CD8-positive, alpha-beta memory T cell (primary cell): ENCODE measurements around the gene TMBIM1. TPM values are rescaled to one million over a fixed set of nuclear protein-coding genes. Genes with fewer than 3 reads are reported as not detected.

Experiments
- CTCF ChIA-PET: fragments of 350-600 bp; sonication (Branson Sonifier 250); formaldehyde crosslinking; loops from one replicate; lab custom pipeline; 2021; ENCODE audit warnings: antibody characterized with exemption; lab: Charles Lee
- POLR2A ChIA-PET: fragments of 350-600 bp; sonication (Branson Sonifier 250); formaldehyde crosslinking; loops from one replicate; lab custom pipeline; 2021; ENCODE audit warnings: antibody characterized with exemption; lab: Charles Lee
- DNase-seq, 5 donors: peaks; one replicate each; pipeline versions ENCODE4 v3.0.0 to v3.0.0-alpha.2; 2020 to 2022; ENCODE audit warnings: mixed read lengths in 1 of 5
- H3K27ac ChIP-seq: one replicate; pipeline ENCODE4 v1.7.0; 2013; ENCODE audit warnings: low read depth, mild to moderate bottlenecking, low read length, moderate library complexity
- H3K27me3 ChIP-seq: 2 replicates; pipeline ENCODE4 v1.7.0; 2013; ENCODE audit warnings: low read length, mild to moderate bottlenecking; ENCODE audit not compliant: insufficient read depth, poor library complexity, severe bottlenecking
- H3K36me3 ChIP-seq: 2 replicates; pipeline ENCODE4 v1.7.0; 2013; ENCODE audit warnings: mild to moderate bottlenecking, low read length, moderate library complexity; ENCODE audit not compliant: insufficient read depth
- H3K4me1 ChIP-seq: 2 replicates; pipeline ENCODE4 v1.7.0; 2013; ENCODE audit warnings: mild to moderate bottlenecking, low read length, moderate library complexity; ENCODE audit not compliant: insufficient read depth
- H3K4me3 ChIP-seq: 2 replicates; pipeline ENCODE4 v1.7.0; 2013; ENCODE audit warnings: mild to moderate bottlenecking, low read length
- H3K9me3 ChIP-seq: 2 replicates; pipeline ENCODE4 v1.7.0; 2013; ENCODE audit warnings: mild to moderate bottlenecking, low read length
- H3K27ac Mint-ChIP-seq, 8 donors: one replicate each; pipeline ENCODE4 v1.8.0; 2020 to 2021; ENCODE audit warnings: mixed read lengths in 8 of 8, mild to moderate bottlenecking in 6 of 8, inconsistent platforms in 3 of 8, moderate library complexity in 3 of 8
- H3K27me3 Mint-ChIP-seq, 2 donors: one replicate each; pipeline ENCODE4 v1.8.0; 2020 to 2021; ENCODE audit warnings: mixed read lengths in 2 of 2, mild to moderate bottlenecking in 1 of 2, moderate library complexity in 1 of 2
- H3K36me3 Mint-ChIP-seq, 3 donors: one replicate each; pipeline ENCODE4 v1.8.0; 2020 to 2021; ENCODE audit warnings: mixed read lengths in 3 of 3, inconsistent platforms in 1 of 3, mild to moderate bottlenecking in 1 of 3
- H3K4me1 Mint-ChIP-seq, 3 donors: one replicate each; pipeline ENCODE4 v1.8.0; 2020 to 2021; ENCODE audit warnings: mixed read lengths in 3 of 3, inconsistent platforms in 1 of 3, mild to moderate bottlenecking in 1 of 3
- H3K4me3 Mint-ChIP-seq, 7 donors: one replicate each; pipeline ENCODE4 v1.8.0; 2020 to 2021; ENCODE audit warnings: mixed read lengths in 7 of 7, mild to moderate bottlenecking in 6 of 7, moderate library complexity in 4 of 7, inconsistent platforms in 2 of 7
- H3K9me3 Mint-ChIP-seq, 5 donors: one replicate each; pipeline ENCODE4 v1.8.0; 2020 to 2022; ENCODE audit warnings: mixed read lengths in 5 of 5, mild to moderate bottlenecking in 3 of 5, moderate library complexity in 2 of 5, inconsistent platforms in 1 of 5
- polyA plus RNA-seq: library from polyadenylated mRNA; unstranded; fragments of 300-500 nt; fragmentation: Illumina TruSeq; gene quantifications from one replicate; pipeline ENCODE4 v1.2.3, GENCODE V29; 2021
- total RNA-seq, 2 experiments: library from RNA; stranded (reverse); gene quantifications; one replicate each; pipeline ENCODE4 v1.2.3, GENCODE V29; 2021

The TMBIM1 gene
- total and polyA plus RNA-seq, 3 experiments from 2014 or later = 82.3 to 149 (median 92.3) TPM

DNA sequence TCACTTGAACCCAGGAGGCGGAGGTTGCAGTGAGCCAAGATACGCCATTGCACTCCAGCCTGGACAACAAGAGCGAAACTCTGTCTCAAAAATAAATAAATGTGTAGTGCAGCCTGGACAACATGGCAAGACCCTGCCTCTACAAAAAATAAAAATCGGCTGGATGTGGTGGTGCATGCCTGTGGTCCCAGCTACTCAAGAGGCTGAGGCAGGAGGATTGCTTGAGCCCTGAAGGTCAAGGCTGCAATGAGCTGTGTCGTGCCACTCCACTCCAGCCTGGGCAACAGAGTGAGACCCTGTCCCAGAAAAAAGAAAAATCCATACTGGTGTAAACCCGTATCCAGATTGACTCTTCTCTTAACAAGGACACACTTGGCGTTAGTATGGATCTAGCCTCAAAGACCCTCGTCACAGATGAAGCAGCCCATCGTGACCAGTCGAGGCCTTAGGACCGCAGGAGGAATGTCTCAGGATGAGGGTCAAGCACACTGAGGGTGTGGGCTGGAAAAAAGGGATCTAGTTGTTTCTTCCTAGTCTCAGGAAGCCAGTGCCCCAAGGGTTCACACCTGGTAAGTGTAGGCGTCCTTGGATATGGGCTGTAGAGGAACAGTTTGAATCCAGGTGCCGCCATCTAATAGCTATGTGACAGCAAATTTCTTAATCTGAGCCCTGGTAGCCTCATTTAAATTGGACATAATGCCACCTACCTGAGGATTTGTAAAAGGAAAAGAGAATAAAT, 35.5 kb downstream of the TMBIM1 start:
- POLR2A ChIA-PET = interaction anchor here (1.0 to 1.8 kb wide), 4 partner anchors 8 to 40 kb away, joined by 3 to 7 read pairs (median 3); partner anchors contain the start of genes AAMP and ARPC2
- Mint-ChIP-seq H3K36me3 (peaks cover 0 to 50% (median 12%) of the 10 kb centered on the region in 3 donors), H3K9me3 (no peaks in the 10 kb centered on the region), H3K4me1 (peaks cover 10 to 26% (median 15%) of the 10 kb centered on the region in 3 donors), H3K27ac (peak overlapping the region; percentile 54 to 93 (median 90)), H3K4me3 (no peak overlapping the region), H3K27me3 (no peaks in the 10 kb centered on the region)
- Histone ChIP-seq H3K4me3 (no peak overlapping the region), H3K9me3 (no peaks in the 10 kb centered on the region), H3K27ac (no peak overlapping the region), H3K27me3 (no peaks in the 10 kb centered on the region), H3K4me1 (peaks cover 10% of the 10 kb centered on the region), H3K36me3 (peaks cover 33% of the 10 kb centered on the region)
- CTCF ChIA-PET = interaction anchor here (0.7 to 2.9 kb wide), 12 partner anchors 8 to 317 kb away, joined by 3 to 14 read pairs (median 6); partner anchors contain the start of genes AAMP, CXCR1, PNKD and TMBIM1
- DNase-seq = no peak

DNA sequence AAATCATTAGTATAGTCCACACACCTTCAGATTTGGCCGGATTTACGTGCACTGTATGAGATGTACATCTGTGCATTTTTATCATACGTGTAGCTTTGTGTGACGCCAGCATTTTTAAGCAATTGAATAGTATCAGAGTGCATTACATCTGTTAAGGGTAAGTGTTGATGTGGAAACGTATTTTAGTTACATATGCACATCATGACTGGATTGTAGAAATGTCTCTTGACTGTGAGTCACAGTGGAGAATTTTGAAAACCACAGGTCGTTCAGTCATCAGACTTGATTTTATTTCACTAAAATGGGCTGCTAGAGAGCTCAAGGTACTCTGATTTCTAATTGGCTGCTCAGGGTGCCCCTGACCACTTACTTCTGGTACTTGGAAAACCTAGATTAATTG, 36.9 kb downstream of the TMBIM1 start:
- Histone ChIP-seq H3K9me3 (no peaks in the 10 kb centered on the region), H3K4me3 (no peak overlapping the region), H3K36me3 (peaks cover 47% of the 10 kb centered on the region), H3K27ac (no peak overlapping the region), H3K27me3 (no peaks in the 10 kb centered on the region), H3K4me1 (peaks cover 10% of the 10 kb centered on the region)
- ChIA-PET POLR2A (no interaction called here), CTCF (interaction anchor here (0.8 to 1.9 kb wide), 2 partner anchors 29 to 68 kb away, joined by 3 to 6 read pairs; no protein-coding TSS in a partner anchor)
- Mint-ChIP-seq H3K36me3 (peaks cover 0 to 64% (median 19%) of the 10 kb centered on the region in 3 donors), H3K4me3 (no peak overlapping the region), H3K27ac (peak overlapping the region in 3 of 8 donors; percentile 1 to 24 (median 7)), H3K9me3 (no peaks in the 10 kb centered on the region), H3K4me1 (peaks cover 10 to 23% (median 20%) of the 10 kb centered on the region in 3 donors), H3K27me3 (no peaks in the 10 kb centered on the region)
- no peak for DNase-seq

DNA sequence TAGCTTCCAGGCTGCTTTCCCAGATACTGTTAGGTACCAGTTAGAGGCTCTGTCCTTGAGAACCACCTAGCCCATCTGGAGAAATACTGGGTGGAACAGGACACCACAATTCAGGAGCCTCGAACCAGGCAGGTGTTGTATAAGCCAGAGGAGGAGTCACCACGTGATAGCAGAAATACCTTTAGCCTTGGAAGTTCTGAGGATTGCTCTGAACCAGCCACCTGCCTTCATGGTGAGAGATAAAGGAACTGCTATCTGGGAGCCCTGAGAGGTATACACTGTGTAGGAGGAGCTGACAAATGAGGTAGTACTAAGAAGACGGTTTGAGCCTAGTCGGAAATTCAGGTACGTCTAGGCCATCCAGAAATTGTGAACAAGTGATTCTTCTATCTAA, 39.1 kb downstream of the TMBIM1 start:
- POLR2A ChIA-PET = no interaction called here
- H3K27ac Mint-ChIP-seq = peak overlapping the region in 5 of 8 donors; percentile 26 to 93 (median 50)
- CTCF ChIA-PET = interaction anchor here (1.1 to 1.6 kb wide), 3 partner anchors 17 to 103 kb away, joined by 3 to 4 read pairs (median 3); partner anchors contain the start of genes AAMP, CATIP and PNKD

DNA sequence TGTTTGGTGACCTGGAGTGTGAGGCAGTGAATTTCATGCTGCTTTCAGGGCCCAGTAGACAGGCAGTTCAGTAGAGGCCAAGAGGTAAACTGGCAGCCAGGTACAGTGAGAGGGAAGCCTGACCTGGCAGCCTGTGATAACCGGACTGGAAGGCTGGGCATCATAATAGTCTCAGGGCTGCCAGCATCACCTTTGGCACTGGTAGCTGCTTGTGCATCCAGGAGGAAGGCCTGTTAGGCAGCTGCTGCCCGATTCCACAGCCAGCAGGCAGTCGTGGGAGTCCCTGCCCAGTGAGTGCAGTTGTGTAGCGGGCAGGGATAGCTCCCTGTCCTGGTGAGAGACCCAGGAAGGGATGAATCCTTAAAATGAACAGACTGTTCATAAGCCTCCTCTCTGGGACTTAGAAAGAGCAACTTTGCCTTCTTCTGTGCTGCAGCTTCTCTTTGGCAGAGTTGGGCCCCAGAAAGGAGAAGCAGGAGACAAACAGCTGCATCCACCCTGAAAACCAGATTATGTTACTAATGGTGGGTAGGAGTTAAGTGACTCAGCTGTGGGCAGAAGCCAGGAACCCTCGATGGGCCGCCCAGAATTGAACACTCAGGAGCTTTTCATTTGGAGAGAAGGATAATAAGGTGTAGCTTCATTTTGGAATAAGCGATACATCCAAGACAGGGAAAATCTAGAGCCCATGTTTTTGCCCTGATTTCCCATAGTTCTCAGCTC, 39.6 kb downstream of the TMBIM1 start:
- Mint-ChIP-seq H3K27ac (peak overlapping the region in 4 of 8 donors; percentile 51 to 93 (median 66)), H3K4me1 (peaks cover 6 to 18% (median 13%) of the 10 kb centered on the region in 3 donors), H3K36me3 (peaks cover 4 to 91% (median 30%) of the 10 kb centered on the region in 3 donors), H3K9me3 (no peaks in the 10 kb centered on the region), H3K27me3 (no peaks in the 10 kb centered on the region), H3K4me3 (no peak overlapping the region)
- Histone ChIP-seq H3K27ac (peak overlapping the region; percentile 14), H3K9me3 (no peaks in the 10 kb centered on the region), H3K4me3 (no peak overlapping the region), H3K4me1 (peaks cover 6% of the 10 kb centered on the region), H3K36me3 (peaks cover 74% of the 10 kb centered on the region), H3K27me3 (no peaks in the 10 kb centered on the region)
- DNase-seq = no peak
- CTCF ChIA-PET = interaction anchor here (0.6 to 1.6 kb wide), 5 partner anchors 17 to 104 kb away, joined by 3 to 4 read pairs (median 3); partner anchors contain the start of genes AAMP, CATIP and PNKD
- POLR2A ChIA-PET = no interaction called here

More for the DNA sequence above, 39.1 kb downstream of the TMBIM1 start:
- no peak for DNase-seq
- H3K27ac ChIP-seq = no peak overlapping the region
- peaks cover 4 to 86% (median 30%) of the 10 kb centered on the region in 3 donors for H3K36me3 Mint-ChIP-seq
- H3K4me3 ChIP-seq = no peak overlapping the region
- no peaks in the 10 kb centered on the region for H3K27me3 ChIP-seq
- H3K9me3 Mint-ChIP-seq = no peaks in the 10 kb centered on the region
- H3K4me1 ChIP-seq = peaks cover 10% of the 10 kb centered on the region
- H3K27me3 Mint-ChIP-seq = no peaks in the 10 kb centered on the region
- H3K36me3 ChIP-seq = peaks cover 69% of the 10 kb centered on the region
- no peaks in the 10 kb centered on the region for H3K9me3 ChIP-seq
- peaks cover 8 to 20% (median 15%) of the 10 kb centered on the region in 3 donors for H3K4me1 Mint-ChIP-seq
- H3K4me3 Mint-ChIP-seq = no peak overlapping the region

DNA sequence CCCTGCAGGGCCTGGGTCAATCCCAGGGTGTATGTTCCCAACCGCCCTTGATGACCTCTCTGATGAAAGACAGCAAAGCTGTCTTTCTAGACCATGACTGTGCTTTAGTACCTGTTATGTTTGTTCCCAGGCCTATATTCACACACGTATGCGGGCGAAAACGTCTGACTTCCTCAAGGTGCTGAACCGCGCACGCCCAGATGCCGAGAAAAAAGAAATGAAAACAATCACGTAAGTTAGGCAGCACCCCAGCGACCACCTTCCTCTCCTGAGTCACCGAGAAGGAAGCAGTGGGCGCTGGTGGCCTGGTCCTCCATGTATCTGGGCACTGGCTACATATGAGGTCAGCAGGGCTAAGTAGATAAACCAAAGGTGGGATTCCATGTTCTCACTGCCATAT, 42.6 kb downstream of the TMBIM1 start:
- H3K4me3 Mint-ChIP-seq = no peak overlapping the region
- no peaks in the 10 kb centered on the region for H3K9me3 Mint-ChIP-seq
- no peak overlapping the region for H3K27ac ChIP-seq
- no peaks in the 10 kb centered on the region for H3K4me1 ChIP-seq
- H3K27me3 Mint-ChIP-seq = no peaks in the 10 kb centered on the region
- no peak for DNase-seq
- ChIA-PET CTCF (no interaction called here), POLR2A (no interaction called here)
- H3K4me3 ChIP-seq = no peak overlapping the region
- H3K36me3 ChIP-seq = peaks cover 86% of the 10 kb centered on the region
- H3K4me1 Mint-ChIP-seq = peaks cover 5 to 13% (median 6%) of the 10 kb centered on the region in 3 donors
- H3K9me3 ChIP-seq = no peaks in the 10 kb centered on the region
- H3K36me3 Mint-ChIP-seq = peaks cover 4 to 99% (median 31%) of the 10 kb centered on the region in 3 donors
- H3K27ac Mint-ChIP-seq = peak overlapping the region in 5 of 8 donors; percentile 47 to 92 (median 72)
- no peaks in the 10 kb centered on the region for H3K27me3 ChIP-seq

DNA sequence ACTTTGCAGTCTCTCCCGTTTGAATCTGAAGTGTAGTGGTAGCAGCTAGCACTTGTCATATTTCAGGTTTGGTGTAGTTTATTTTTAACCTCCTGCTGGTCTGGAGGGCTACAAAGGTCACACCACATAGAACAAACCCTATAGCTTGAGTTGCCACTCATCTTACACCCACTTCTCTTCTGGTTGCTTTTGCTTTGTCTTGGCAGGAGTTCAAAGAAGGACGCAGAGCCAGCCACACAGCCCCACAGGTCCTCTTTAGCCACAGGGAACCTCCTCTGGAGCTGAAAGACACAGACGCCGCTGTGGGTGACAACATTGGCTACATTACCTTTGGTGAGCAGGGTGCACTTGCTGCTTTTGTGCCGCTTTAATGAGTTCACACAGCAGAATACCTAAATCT, 47.1 kb downstream of the TMBIM1 start:
- no peak overlapping the region for H3K4me3 ChIP-seq
- no peak for DNase-seq
- POLR2A ChIA-PET = no interaction called here
- H3K27ac ChIP-seq = no peak overlapping the region
- no peaks in the 10 kb centered on the region for H3K9me3 ChIP-seq
- peaks cover 11% of the 10 kb centered on the region for H3K4me1 ChIP-seq
- H3K9me3 Mint-ChIP-seq = no peaks in the 10 kb centered on the region
- H3K4me3 Mint-ChIP-seq = no peak overlapping the region
- H3K27me3 ChIP-seq = no peaks in the 10 kb centered on the region
- CTCF ChIA-PET = interaction anchor here (1.0 to 3.3 kb wide), 3 partner anchors 9 to 151 kb away, joined by 4 to 14 read pairs (median 5); no protein-coding TSS in a partner anchor
- peaks cover 79% of the 10 kb centered on the region for H3K36me3 ChIP-seq
- H3K36me3 Mint-ChIP-seq = peaks cover 4 to 99% (median 27%) of the 10 kb centered on the region in 3 donors
- no peaks in the 10 kb centered on the region for H3K27me3 Mint-ChIP-seq
- peak overlapping the region in 7 of 8 donors; percentile 18 to 91 (median 66) for H3K27ac Mint-ChIP-seq
- H3K4me1 Mint-ChIP-seq = peaks cover 22 to 44% (median 41%) of the 10 kb centered on the region in 3 donors

DNA sequence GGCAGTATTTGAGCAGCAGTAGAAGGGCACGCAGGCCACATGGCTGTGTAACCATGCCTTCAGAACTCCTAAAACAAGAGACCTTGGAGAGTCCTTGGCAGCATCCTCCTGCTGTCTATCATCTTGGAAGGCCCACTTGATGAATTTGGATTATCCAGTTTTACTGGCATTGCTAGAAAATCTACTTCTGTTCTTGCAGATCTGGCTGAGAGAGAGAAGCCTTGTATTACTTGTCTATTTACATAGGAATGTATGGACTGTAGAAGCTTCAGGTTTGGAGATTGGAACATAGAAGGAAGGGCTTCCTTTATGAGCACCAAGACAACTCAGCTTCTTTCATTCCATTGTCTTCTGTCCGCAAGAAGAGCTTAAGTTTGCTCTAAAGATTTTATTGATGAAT, 47.6 kb downstream of the TMBIM1 start:
- H3K27ac ChIP-seq = no peak overlapping the region
- peaks cover 11% of the 10 kb centered on the region for H3K4me1 ChIP-seq
- Mint-ChIP-seq H3K9me3 (no peaks in the 10 kb centered on the region), H3K27ac (peak overlapping the region; percentile 10 to 87 (median 68)), H3K4me1 (peaks cover 22 to 45% (median 41%) of the 10 kb centered on the region in 3 donors), H3K4me3 (no peak overlapping the region), H3K27me3 (no peaks in the 10 kb centered on the region), H3K36me3 (peaks cover 0 to 99% (median 23%) of the 10 kb centered on the region in 3 donors)
- no peaks in the 10 kb centered on the region for H3K27me3 ChIP-seq
- H3K36me3 ChIP-seq = peaks cover 79% of the 10 kb centered on the region
- POLR2A ChIA-PET = no interaction called here
- no peak for DNase-seq
- H3K4me3 ChIP-seq = no peak overlapping the region
- no peaks in the 10 kb centered on the region for H3K9me3 ChIP-seq
- CTCF ChIA-PET = interaction anchor here (1.0 to 3.3 kb wide), 4 partner anchors 9 to 152 kb away, joined by 3 to 14 read pairs (median 4); no protein-coding TSS in a partner anchor
